LHCN-M2 (cell line): ENCODE data around the gene DNMT3A. TPM values are rescaled to one million over a fixed set of nuclear protein-coding genes. Genes with fewer than 3 reads are reported as not detected.

Source experiments
- DNase-seq: peaks from one replicate; pipeline ENCODE4 v3.0.0-alpha.2; 2012; ENCODE audit warnings: low read depth
- total RNA-seq: library from RNA; depleted of rRNA; stranded (reverse); fragments of >200 nt; gene quantifications from 2 replicates; pipeline ENCODE4 v1.2.3, GENCODE V29; 2014

DNMT3A gene
- total RNA-seq, 1 experiment from 2014 or later = 5.0 TPM

DNA sequence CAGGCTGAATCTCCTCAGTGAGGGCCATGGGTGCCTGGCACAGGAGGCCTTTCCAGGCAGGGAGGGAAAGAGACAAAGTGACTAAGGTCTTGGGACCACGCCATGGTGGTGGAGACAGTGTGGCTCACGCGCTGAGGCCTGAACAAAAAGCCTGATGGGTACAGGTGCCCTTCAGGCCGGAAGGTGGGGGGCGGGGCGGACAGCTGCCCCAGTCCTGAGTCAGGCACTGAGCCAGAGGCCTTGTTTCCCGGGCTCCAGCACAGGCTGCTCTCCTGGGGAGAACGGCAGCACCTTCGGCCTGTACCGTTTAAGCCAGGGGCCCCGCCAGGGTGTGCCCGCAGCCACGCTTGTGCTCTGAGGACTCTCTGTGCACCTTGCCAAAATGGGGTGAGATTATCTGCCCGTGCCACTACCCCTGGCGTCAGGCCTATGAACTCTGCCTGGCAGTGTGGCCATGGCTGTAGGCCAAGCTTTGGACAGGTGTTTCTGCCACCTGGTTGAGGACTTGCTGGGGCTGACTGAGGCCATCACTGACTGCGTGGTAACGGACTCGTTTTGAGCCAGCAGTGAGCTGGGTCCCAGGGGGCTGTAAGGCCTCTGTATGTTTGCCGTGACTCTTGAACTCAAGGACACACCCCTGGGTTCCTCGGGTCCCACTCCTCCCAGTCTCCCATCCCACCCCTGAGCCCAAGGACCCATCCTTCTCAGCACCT is 31.7 kb upstream of the DNMT3A start:
- DNase-seq = no peak

DNA sequence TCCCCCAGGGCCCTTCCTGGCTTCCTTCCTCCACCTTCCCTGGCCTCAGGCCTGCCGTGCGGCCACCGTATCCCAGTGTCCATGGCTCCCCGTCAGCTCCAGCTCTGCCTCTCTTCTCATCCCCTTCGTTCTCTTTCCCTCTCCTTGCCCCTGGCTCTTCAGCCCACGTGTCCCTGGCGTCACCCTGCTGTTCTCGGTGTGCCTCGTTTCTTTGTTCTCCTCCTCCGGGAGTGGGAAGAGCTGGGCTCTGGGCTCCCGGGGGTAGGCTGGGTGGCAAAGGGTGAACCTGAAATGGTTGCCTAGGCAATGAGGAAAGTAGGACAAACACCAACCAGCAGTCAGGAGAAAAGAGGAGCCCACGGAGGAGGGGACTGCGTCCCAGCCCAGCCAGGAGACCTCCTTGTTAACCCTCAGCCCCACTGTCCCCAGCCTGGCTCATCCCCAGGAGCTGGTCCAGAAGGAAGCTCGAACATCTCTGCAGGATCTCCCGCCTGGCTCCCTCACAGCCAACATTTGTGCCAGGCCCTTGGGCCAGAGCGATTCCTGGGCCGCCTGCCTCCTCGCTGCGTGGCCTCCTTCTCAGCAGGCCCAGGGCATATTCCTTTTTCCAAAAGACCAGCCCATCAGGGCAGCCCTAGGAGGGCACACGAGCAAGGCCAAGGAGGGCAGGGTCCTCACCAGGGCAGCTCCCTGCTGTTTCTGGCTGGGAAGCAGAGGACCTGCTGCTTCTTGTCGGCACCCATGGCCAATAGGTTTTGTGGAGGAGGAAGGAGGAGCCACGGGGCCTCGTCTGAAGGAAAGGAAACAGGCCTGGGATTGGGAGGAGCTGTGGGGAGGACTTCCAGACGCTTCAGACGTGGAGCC is 30.9 kb upstream of the DNMT3A start:
- DNase-seq = no peak

DNA sequence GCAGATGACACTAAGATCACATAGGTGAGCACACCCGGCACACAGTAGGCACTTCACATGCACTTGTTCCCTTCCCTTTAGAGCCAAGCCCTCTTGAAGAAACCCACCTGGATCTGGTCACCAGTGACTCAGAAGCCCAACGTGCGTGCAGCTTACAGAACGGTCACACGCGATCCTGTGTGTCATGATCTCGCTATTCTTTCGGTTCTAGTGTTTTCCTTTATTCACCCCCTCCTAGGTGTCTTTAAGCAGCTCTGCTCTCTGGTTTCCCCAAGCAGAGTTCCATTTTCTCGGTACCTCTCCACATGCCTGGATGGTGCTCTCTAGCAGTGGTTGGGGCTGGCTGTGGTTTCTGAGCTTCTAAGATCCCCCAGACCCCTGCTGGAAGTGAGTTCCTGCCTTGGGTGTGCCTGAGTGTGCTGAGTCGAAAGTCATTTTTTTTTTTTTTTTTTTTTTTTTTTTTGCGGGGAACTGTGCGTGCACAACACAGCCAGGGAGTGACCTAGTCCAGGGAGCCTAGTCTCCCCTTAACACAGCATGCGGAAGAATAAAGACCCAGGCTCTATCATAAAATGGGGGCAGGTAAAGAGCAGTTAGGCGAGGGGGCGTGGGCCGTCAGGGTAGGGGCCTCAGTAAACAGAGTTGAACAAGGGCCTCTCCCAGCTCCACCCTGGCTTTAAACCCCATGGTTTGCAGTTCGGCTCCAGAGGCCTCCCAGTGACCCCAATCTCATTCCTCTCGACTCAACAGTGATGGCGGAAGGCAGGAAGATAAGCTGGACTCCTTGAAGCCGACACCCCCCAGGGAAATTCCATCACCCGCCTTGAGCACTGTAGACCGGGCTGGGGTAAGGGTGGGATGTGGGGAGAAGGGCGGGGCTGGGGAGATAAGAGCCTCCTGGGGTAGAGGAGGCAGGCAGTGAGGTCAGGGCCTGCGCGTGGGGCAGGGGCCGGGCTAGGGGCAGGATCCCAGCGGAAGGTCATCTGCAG is 29.8 kb upstream of the DNMT3A start:
- DNase-seq = no peak

DNA sequence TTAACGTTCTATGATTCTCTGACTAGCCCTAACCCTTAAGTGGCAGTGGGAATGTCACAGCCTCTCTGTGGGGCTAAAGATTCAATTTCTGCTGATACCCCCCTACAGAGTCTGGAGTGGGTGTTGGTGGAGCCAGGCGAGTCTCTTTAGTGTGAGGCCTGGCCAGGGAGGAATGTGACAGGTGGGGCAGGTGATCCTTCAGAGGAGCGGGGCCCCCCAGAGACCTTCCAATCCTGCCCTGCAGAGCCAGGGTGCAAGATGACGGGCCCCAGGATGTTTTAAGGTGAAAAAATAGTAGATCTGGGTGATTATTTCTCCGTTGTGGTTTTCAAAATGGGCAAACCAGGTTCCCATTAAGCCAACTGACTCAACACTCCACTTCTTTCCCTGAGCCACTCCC is 28.2 kb upstream of the DNMT3A start:
- no peak for DNase-seq

DNA sequence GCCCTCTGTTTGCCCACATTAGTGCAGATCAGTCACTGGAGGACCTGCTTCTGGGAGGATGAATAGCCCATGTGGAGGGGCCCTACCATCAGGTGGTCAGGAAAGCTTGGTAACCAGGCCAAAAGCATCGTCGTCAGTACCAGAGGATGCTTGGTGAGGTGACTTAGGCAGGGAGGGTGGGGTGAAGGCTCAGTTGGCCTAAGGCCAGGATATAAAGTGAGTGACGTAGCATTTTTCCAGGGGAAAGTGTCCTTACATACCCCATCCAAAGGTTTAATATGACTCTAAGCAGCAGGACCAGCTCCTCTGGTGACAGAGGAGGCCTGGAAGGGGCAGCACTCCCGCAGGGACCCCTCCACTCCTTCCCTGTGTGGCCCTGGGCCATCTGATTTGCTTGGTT is 27.7 kb upstream of the DNMT3A start:
- no peak for DNase-seq

DNA sequence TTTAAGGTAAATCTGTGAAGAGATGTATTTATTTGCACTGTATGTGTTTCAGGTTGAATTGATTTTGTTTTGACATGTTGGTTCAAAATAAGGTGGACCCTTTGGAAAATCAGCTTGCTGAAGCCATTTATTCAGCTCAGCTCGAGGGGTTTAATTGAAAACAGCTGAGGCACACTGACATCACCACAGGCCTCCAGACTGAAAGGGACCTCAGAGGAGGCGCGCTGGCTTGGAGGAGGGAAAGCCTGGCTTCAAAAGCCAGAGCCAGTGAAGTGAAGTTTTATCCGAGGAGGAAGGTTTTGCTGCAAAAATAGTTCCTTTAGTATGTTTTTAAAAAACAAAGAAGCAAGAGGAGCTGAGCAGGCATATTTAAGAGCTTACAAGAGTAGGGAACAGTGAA is 26.9 kb upstream of the DNMT3A start:
- DNase-seq = no peak

DNA sequence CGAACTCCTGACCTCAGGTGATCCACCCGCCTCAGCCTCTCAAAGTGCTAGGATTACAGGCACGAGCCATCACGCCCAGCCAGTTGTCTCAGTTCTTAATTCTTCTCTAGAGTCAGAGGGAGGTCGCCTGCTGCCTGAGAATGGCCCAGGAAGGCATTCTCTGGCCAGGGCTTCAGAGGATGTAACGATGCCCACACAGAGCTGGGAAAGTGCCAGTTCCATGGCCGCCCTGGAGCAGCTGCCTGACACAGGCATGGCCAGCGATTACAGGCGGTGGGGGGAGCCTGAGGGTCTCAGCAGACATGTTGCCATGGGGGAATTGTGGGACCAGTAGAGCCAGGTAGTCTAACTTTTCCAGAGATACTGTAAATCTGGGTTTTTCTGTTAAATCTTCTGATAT is 25.6 kb upstream of the DNMT3A start:
- peak; percentile 23 for DNase-seq

DNA sequence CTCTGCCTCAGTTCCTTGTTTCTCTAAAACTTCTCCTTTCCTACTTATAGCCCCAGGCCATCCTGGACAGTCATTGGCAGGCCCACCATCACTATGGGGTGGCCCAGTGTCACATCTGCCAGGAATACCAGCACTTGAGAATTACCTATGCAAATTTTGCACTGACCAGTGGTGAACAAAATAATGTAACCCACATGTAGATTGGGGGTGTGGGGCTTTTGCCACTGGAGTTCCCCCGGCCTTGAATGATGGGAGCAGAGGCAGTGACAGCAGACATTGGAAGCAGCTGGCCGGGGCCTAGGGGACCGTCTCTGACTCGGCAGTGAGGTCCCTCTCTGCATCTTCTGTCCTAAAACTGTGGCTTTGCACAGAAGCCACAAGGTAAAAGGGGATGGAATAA is 24.9 kb upstream of the DNMT3A start:
- DNase-seq = no peak

DNA sequence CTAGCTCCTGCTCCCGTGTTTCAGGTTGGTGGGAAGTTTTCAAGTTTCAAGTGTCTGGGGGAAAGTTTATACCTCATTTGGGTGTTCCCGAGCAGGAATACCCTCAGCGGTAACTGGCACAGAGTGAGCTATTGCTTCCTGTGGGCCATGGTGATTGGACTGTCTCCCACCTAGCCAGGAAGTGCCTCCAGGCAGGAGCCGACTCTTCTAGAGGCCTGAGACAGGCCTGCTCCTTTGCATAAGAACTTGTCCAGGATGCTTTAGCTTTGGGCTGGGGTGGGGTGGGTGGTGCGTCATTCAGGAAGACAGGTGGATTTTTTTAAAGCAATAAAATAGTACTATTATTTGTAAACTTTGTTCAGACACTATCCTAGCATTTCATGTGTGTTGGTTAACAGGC is 23.5 kb upstream of the DNMT3A start:
- no peak for DNase-seq

DNA sequence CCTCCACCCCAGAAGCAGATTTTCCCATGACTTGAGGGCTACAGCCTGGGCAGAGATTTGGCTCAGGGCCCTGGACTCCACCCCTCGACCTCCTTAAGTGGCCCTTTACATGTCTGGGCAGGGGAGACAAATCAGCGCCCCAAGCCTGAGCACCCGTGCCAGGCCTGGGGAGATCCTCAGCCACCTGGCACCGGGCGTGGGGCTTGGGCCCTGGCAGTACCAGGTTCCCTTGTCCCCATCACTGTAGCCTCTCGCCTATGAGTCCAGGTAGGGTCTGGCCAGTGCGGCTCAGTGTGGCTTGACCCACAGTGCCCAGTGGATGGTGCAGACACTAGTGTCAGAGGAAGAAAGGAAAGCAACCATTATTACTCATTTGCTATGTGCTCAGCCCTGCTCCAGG is 22.0 kb upstream of the DNMT3A start:
- no peak for DNase-seq

DNA sequence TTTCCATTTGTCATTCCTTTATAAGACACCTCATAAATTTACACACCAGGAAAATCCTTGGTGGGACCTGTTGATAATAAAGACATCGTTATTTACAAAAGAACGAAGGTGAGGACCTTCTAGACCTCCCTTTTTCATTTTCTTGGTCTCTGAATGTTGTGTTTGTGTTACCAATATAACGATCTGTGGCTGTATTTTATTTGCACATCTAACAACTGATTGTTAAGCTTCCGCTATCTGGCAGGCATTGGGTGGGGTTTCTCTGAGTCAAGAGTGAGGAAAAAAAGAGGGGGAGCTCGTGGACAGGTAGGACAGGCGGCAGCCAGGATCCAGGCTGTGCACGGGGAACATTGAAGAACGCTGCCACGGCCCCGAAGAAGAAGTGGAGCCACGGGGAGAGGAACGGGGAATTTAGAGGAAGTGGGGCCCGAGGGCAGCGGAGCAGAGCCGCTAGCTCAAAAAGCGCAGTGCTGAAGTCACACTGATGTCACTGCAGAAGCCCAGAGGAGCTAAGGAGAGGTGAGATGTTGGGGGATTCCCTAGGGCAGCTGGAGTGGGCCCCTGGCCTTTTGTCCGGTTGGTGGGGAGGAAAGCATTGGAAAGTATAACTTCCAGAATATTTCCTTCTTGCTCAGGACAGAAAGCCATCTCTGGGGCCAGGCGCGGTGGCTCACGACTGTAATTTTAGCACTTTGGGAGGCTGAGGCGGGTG is 20.9 kb upstream of the DNMT3A start:
- no peak for DNase-seq

DNA sequence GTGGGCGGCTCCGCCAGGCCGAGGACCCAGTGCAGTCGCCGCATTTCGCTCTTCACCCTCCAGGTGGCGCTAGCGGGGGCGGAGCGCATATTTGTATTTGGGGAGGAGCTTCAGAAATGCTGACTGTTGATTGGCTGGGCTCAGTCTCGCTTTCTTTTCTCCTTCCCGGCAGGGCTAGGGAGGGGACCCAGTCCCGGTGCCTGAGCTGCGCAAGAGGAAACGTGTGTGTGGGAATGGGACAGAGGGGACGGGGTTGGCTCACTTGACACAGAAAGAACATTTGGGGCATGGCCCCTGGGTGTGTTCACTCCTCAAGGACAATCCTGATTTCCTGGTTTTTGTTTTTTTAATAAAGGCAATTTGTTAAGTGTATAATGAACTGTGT is 20.3 kb upstream of the DNMT3A start:
- peak; percentile 68 for DNase-seq

DNA sequence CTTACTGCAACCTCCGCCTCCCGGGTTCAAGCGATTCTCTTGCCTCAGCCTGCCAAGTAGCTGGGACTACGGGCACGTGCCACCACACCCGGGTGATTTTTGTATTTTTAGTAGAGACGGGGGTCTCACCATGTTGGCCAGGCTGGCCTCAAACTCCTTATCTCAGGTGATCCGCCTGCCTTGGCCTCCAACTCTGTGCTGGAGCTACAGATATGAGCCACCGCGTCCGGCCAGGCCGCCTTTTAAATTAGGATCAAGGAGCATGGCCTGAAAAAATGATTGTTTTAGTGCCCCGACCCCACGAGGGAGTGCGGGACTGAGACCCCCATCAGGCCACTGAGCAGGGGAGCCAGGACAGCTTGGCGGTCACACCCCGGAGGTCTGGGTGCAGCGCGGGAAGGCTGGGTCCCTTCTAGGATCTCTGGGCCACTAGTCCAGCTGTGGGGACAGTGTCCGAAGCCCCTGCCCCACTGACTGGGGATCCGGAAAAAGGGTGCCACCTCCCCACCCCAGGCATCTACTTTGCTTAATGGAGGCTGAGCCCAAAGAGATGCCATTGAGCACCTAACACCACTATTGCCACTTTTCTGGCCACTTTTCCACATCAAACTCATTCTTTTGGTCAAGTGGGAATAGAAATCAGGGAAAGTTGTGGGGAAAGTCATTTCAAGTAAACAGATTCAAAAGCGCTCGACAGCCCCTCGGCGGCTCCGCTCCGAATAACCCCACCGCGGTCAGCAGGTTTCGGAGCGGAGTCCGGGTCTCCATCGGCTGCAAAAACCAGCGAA is 19.7 kb upstream of the DNMT3A start:
- DNase-seq = no peak

DNA sequence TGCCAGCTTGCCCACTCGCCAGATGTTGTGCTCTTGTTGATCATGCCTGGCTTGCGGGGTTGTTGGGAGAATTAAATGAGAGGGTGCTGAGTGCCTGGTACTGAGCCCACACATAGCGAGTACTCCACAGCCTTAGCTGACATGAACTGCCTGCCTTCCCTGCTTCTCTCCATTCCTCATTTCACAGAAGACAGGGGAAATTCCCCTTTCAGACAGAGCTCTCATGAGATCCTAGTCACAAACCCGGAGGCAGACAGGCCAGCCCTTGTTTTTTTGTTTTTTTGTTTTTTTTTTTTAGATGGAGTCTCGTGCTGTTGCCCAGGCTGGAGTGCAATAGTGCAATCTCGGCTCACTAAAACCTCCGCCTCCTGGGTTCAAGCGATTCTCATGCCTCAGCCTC is 17.1 kb upstream of the DNMT3A start:
- no peak for DNase-seq

DNA sequence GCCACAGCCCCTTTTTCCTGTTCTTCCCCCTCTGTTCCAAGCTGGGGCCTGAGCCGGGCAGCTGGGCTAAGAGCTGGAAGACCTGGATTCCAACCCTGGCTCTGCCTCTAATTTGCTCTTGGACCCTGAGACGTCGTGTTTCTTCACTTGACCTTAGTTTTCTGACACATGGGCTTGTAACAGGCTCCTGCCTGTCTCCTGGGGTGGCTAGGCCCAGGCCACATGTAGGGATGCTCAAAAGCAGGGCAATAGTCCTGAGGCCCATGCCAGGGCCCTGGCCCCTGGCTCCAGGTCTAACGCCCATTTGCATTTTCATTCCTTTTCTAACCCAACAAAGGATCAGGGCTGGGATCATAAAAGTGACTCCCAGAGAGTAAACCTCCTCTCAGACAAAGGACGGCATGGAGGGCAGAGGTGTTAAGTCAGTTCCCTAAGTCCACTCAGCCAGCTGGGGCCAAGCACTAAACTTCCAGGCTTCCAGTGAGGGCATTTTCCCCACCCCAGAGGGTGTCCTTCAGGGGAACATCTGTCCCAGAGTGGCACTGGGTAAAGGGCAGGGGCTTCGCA is 16.6 kb upstream of the DNMT3A start:
- DNase-seq = no peak

DNA sequence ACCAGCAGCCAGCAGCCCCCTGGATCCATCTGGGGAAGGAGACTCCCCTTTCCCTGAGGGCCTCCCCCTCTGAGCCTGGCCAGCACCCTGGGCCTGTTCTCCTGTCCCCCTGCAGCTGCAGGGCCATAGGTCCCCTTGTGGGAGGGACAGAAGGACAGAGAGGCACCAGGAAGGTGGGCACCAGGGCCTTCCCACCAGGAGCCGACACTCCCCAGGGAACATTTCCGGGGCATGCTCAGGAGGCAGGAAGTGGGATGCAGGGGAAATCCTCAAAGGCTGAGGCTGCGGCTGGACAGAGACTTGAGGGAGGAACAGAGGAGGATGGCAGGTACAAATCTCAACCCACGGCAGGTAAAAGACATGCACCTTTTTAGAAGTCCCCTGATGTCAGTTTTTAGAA is 14.4 kb upstream of the DNMT3A start:
- no peak for DNase-seq

DNA sequence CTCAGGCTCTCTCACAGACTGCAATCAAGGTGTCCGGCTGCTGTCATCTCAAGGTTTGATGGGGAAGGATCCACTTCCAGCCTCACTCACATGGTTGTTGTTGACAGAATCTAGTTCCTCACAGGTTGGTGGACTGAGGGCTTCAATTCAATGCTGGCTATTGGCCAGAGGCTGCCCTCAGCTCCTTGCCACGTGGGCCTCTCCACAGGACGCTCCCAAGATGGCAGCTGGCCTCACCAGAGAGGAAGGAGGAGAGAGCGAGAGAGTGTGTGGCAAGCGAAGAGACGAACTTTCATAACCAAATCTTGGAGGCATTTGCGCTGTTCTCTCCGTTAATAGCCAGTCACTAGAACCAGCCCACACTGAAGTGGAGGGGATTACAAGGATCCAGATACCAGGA is 13.5 kb upstream of the DNMT3A start:
- no peak for DNase-seq

DNA sequence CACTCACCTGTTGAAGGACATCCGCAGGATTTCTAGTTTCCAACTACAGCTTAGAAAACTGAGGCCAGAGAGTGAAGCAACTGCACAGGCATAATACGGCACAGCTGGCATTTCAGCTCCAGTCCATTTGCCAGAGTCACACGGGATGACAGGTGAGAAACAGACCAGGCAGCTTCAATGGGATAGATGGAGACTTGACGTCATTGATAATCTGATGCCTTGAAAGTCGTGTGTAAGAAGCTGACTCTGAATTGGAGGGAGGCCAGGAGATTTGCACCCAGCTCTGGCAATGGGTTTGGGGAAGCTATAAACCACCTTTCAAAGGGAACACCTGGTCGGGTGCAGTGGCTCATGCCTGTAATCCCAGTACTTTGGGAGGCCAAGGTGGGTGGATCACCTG is 12.4 kb upstream of the DNMT3A start:
- DNase-seq = no peak

DNA sequence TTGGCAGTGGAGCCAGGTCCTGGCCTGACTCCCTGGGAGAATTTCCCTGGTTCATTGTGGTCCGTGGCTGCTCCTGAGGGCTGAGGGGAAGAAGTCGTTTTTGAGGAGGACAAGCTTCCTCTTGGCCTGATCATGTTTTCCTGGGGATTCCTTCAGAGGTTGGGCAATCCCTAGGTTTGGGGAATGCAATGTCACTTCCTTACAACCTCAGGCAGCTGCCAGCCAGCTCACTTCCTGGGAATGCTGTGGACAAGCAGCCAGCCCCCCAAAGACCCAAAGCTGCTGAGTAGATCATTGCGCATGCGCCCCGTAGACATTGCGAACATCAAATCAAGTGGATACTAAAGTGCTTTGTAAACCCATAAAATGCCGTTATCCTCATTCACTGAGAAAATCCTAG is 7.7 kb upstream of the DNMT3A start:
- peak; percentile 91 for DNase-seq

DNA sequence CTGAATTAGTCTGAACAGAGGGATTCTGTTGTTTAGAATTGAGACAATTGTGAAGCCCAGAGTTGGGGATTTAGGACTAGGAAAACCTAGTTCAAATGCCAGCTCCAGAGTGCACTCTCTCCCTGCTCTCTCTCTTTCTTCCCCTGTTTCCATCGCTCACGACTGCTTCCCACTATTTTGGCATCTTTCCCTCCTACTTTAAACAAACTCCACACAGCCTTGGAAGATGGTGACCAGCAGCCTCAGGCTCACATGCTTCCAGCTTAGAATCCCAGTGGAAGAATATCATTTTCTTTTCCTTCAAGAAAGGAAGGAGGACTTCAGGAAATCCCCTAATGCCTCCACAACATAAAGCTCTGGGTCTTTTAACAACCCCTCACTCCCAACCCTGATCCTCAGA is 6.1 kb upstream of the DNMT3A start:
- no peak for DNase-seq
